ENCODE data around the gene NEDD8.

Gene NEDD8

DNA sequence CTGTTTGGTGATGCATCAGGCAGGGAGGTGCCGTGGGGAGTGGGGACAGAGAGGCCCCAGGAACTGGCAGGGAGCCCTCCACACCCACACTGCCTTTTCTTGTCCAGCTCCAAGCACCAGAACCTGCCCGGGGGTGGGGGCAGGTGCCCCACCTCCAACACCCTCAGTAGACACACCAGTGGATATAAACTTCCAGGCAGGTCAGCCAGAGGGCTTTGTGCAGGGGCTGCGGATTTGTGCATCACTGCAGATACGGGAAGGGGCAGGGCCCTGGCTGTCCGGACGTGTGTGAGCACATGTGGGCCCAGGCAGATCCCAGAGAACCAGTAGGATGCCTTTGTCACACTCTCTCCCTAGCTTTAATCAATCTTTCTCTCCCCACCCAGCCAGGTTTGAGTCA lies 32.1 kb upstream of the NEDD8 start:
- no peak overlapping the region for H3K4me3 ChIP-seq (ENCODE audit: low read depth, low read length)
- TF ChIP-seq, protein P1, sequence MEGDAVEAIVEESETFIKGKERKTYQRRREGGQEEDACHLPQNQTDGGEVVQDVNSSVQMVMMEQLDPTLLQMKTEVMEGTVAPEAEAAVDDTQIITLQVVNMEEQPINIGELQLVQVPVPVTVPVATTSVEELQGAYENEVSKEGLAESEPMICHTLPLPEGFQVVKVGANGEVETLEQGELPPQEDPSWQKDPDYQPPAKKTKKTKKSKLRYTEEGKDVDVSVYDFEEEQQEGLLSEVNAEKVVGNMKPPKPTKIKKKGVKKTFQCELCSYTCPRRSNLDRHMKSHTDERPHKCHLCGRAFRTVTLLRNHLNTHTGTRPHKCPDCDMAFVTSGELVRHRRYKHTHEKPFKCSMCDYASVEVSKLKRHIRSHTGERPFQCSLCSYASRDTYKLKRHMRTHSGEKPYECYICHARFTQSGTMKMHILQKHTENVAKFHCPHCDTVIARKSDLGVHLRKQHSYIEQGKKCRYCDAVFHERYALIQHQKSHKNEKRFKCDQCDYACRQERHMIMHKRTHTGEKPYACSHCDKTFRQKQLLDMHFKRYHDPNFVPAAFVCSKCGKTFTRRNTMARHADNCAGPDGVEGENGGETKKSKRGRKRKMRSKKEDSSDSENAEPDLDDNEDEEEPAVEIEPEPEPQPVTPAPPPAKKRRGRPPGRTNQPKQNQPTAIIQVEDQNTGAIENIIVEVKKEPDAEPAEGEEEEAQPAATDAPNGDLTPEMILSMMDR (IDR thresholded peaks at IDR 0.05; ENCODE audit: low read depth, low read length): no peak
- no peak for DNase-seq (ENCODE audit: low read depth, low spot score)
- in situ Hi-C loops (cut with HindIII; ENCODE audit: low sequenced_read_pairs): no loop called here

DNA sequence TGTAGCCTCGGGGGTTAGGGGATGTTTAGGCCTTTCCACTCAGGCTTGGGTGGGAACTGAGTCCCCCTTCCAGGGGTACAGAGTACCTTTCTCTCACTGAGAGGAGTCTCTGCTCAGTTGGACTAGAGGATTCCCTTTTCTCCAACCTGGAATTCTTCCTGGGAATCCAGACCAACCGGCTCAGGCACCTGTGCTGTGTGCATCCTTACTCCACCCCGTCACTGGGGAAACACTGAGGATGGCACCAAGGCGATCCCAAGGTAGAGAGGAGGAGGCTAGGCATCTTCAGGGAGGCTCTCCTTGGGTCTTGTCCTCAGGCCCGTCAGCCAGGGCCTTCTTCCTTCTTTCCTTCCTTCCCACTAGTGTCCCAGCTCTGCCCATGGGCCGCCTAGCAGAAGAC lies 31.7 kb upstream of the NEDD8 start:
- TF ChIP-seq, protein P1 (IDR thresholded peaks at IDR 0.05; ENCODE audit: low read depth, low read length): no peak
- H3K4me3 ChIP-seq (ENCODE audit: low read depth, low read length): no peak overlapping the region
- DNase-seq (ENCODE audit: low read depth, low spot score): no peak
- in situ Hi-C loops (cut with HindIII; ENCODE audit: low sequenced_read_pairs): no loop called here

DNA sequence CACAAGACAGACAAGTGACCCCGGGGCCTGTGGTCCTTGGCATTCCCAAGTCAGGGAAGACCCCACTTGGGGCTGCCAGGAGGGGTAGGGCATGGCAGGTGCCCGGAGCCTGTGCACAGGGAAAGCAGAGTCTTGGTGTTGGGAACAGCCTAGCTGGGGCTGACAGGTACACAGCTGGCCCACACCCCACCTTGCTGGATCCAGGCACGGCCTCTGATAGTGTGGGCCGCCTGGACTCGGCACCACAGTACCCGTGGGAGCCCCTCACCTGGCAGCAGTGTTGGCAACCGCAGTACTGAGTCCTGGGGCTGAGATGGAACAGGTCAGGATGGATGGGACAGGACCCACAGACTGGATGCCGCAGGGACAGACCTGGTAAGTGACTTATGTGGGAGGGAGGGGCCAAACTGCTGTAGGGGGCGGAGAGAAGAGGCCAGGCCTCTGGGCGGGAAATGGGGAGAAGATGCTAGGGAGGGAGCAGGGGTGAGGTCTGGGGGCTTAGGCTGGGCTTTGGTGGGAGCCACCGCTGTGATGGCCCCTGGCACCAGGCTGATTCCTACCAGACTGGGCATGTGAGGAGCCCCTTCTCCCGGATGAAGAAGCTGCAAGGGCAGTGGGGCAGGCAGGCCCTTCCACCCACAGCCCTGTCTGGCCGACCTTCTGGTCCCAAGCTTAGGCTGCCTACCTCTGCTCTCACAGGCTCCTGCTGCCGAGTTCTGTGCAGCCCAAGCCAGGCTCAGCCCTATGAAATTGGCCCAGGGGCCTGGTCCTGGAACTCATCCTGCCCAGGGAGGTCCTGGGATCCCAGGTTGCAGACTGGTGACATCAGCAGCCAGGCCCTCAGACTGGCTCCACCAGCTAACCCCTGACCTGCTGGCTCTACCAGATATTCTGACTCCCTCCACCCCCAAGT lies 30.9 kb upstream of the NEDD8 start, which contains the start of gene TGM1:
Gene TGM1 (minus strand): TSS at position 357 of the 913 bp plus-strand sequence. CDS start 825 bp downstream, outside the sequence.
- in situ Hi-C loops (cut with HindIII; ENCODE audit: low sequenced_read_pairs): no loop called here
- H3K4me3 ChIP-seq (ENCODE audit: low read depth, low read length): no peak within 1 kb of the TSS
- no peak for DNase-seq (ENCODE audit: low read depth, low spot score)
- TF ChIP-seq, protein P1 (IDR thresholded peaks at IDR 0.05; ENCODE audit: low read depth, low read length): no peak

DNA sequence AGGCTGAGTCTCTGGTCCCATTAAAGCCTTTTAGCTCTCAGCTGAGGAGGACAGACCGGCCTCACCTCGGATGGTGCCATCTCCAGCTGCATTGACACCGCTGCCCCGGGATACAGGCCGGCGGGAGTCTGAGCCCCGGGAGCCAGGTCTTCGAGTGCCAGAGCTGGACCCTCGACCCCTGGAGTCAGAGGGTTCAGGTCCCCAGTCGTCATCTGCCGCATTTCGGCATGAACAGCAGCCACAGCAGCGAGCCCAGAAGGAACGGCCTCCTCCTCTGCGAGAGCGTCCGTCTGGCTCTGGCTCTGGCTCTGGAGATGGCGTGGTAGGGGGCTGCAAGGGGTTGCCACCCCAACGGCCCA lies 29.8 kb upstream of the NEDD8 start:
- no peak overlapping the region for H3K4me3 ChIP-seq (ENCODE audit: low read depth, low read length)
- TF ChIP-seq, protein P1 (IDR thresholded peaks at IDR 0.05; ENCODE audit: low read depth, low read length): no peak
- DNase-seq (ENCODE audit: low read depth, low spot score): no peak
- in situ Hi-C loops (cut with HindIII; ENCODE audit: low sequenced_read_pairs): no loop called here

DNA sequence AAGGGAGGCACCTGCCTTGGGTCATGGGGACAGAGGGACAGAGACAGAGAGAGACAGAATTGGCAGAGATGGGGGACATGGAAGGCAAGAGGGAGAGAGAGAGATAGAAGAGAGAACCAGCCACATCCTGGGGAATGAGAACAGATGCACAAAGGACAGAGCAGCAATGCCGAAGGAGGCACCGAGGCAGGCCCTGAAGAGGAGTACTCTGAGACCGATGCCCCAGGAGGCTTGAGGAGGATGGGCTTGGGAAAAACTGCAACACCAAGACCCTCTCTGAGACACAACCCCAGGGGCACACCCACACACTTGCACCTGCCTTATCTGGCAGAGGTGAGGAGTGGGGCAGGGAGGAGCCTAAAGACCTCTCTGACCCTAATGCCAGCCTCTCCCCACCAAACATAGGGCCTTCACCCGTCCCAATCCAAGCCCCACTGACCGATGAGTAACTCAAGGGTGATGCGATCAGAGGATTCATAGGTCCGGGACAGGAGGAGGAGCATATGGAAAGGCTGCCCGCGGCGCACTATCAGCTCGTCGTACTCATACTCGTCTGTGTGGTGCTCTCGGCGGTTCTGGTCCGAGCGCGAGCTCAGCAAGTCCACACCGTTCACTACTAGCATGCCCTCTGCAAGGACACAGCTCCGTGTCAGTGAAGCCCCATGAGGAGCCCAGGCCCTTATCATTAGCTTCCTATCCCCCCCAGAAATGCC lies 29.2 kb upstream of the NEDD8 start:
- TF ChIP-seq, protein P1 (IDR thresholded peaks at IDR 0.05; ENCODE audit: low read depth, low read length): no peak
- in situ Hi-C loops (cut with HindIII; ENCODE audit: low sequenced_read_pairs): no loop called here
- no peak for DNase-seq (ENCODE audit: low read depth, low spot score)
- no peak overlapping the region for H3K4me3 ChIP-seq (ENCODE audit: low read depth, low read length)

DNA sequence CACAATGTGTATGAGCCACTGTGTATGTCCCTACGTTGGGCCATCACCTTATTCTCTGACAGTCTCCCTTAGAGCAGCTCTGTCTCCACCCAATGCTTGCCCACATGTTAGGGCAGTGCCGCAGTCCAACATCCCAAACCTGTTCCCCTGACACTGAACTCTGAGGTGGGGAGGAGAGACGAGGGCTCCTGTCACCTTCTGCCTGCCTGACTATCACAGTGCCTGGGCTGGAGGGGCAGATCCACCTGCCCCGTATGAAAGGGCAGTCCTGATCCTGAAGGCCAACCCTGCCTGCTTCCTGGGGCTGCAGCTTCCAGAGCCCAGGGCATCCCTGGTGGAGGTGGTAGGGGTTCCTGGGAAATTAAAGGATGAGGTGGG lies 28.6 kb upstream of the NEDD8 start:
- TF ChIP-seq, protein P1 (IDR thresholded peaks at IDR 0.05; ENCODE audit: low read depth, low read length): no peak
- DNase-seq (ENCODE audit: low read depth, low spot score): no peak
- H3K4me3 ChIP-seq (ENCODE audit: low read depth, low read length): no peak overlapping the region
- in situ Hi-C loops (cut with HindIII; ENCODE audit: low sequenced_read_pairs): no loop called here

Measured in astrocyte of the spinal cord (primary cell).